ENCODE data around the gene RAB24. TPM values are rescaled to one million over a fixed set of nuclear protein-coding genes. Genes with fewer than 3 reads are reported as not detected.

RAB24 gene
- total and polyA plus RNA-seq, 2 donors from 2014 or later: 25.0 to 77.6 TPM

- Histone ChIP-seq H3K4me1 (ENCODE audit: control insufficient read depth in 2 of 3, insufficient read depth in 2 of 3, low read depth in 1 of 3, low read length in 3 of 3) (peaks cover 0 to 3% (median 0%) of the 10 kb centered on the region in 3 donors), H3K36me3 (ENCODE audit: control insufficient read depth in 2 of 3, insufficient read depth in 3 of 3, low read length in 3 of 3) (peaks cover 0 to 66% (median 35%) of the 10 kb centered on the region in 3 donors), H3K27me3 (ENCODE audit: control insufficient read depth, insufficient read depth, low read length) (no peaks in the 10 kb centered on the region), H3K4me3 (ENCODE audit: low read length in 3 of 3) (no peak overlapping the region), H3K9me3 (ENCODE audit: control insufficient read depth in 2 of 3, insufficient read depth in 1 of 3, low read length in 3 of 3) (no peaks in the 10 kb centered on the region), H3K9ac (ENCODE audit: low read length in 3 of 3) (no peak overlapping the region), H3K27ac (ENCODE audit: low read depth in 2 of 2, low read length in 2 of 2) (no peak overlapping the region)
- DNase-seq (peak in 1 of 5 donors; percentile 38), FAIRE-seq (no peak)
- no peak for TF ChIP-seq CTCF (IDR thresholded peaks at IDR 0.05; ENCODE audit: borderline replicate concordance, extremely low read depth, insufficient read depth)
- intact Hi-C loops (cut with DNase I): no loop called here
Measured at GRCh38 chr5:177334781-177335700, 31.5 kb upstream of the RAB24 start.

GRCh38 chr5:177334155-177334551 is 30.6 kb upstream of the RAB24 start:
- Histone ChIP-seq H3K9ac (ENCODE audit: low read length in 3 of 3) (no peak overlapping the region), H3K27me3 (ENCODE audit: control insufficient read depth, insufficient read depth, low read length) (no peaks in the 10 kb centered on the region), H3K4me3 (ENCODE audit: low read length in 3 of 3) (no peak overlapping the region), H3K36me3 (ENCODE audit: control insufficient read depth in 2 of 3, insufficient read depth in 3 of 3, low read length in 3 of 3) (peaks cover 0 to 63% (median 33%) of the 10 kb centered on the region in 3 donors), H3K9me3 (ENCODE audit: control insufficient read depth in 2 of 3, insufficient read depth in 1 of 3, low read length in 3 of 3) (no peaks in the 10 kb centered on the region), H3K4me1 (ENCODE audit: control insufficient read depth in 2 of 3, insufficient read depth in 2 of 3, low read depth in 1 of 3, low read length in 3 of 3) (peaks cover 0 to 3% (median 0%) of the 10 kb centered on the region in 3 donors), H3K27ac (ENCODE audit: low read depth in 2 of 2, low read length in 2 of 2) (no peak overlapping the region)
- no peak for TF ChIP-seq CTCF (IDR thresholded peaks at IDR 0.05; ENCODE audit: borderline replicate concordance, extremely low read depth, insufficient read depth)
- DNase-seq (peak in 1 of 5 donors; percentile 66), FAIRE-seq (no peak)
- intact Hi-C loops (cut with DNase I): no loop called here

- H3K9me3 ChIP-seq (ENCODE audit: control insufficient read depth in 2 of 3, insufficient read depth in 1 of 3, low read length in 3 of 3): no peaks in the 10 kb centered on the region
- TF ChIP-seq CTCF (IDR thresholded peaks at IDR 0.05; ENCODE audit: borderline replicate concordance, extremely low read depth, insufficient read depth): no peak
- DNase-seq (peak in 1 of 5 donors; percentile 31), FAIRE-seq (no peak)
- H3K4me1 ChIP-seq (ENCODE audit: control insufficient read depth in 2 of 3, insufficient read depth in 2 of 3, low read depth in 1 of 3, low read length in 3 of 3): peaks cover 0 to 3% (median 0%) of the 10 kb centered on the region in 3 donors
- no peak overlapping the region for H3K9ac ChIP-seq (ENCODE audit: low read length in 3 of 3)
- no peaks in the 10 kb centered on the region for H3K27me3 ChIP-seq (ENCODE audit: control insufficient read depth, insufficient read depth, low read length)
- no peak overlapping the region for H3K4me3 ChIP-seq (ENCODE audit: low read length in 3 of 3)
- H3K27ac ChIP-seq (ENCODE audit: low read depth in 2 of 2, low read length in 2 of 2): no peak overlapping the region
- intact Hi-C loops (cut with DNase I): no loop called here
- H3K36me3 ChIP-seq (ENCODE audit: control insufficient read depth in 2 of 3, insufficient read depth in 3 of 3, low read length in 3 of 3): peaks cover 0 to 60% (median 33%) of the 10 kb centered on the region in 3 donors
Measured at GRCh38 chr5:177333420-177334154, 30.1 kb upstream of the RAB24 start.

Measured in kidney (tissue), 14 donors.